SK-N-SH treated with all-trans-retinoic acid at 6 μM for 48 hours (cell line): ENCODE measurements around the gene ERMARD.

Experiments used
- ATAC-seq: fragments of 200-7000 bp; cut with Tn5 transposase; 3 replicates; pipeline ENCODE4 v1.9.1; 2020; ENCODE audit warnings: mild to moderate bottlenecking, moderate library complexity
- ARNTL ChIP-seq: fragments of 450-650 bp; formaldehyde crosslinking; IDR thresholded peaks from 2 replicates; pipeline ENCODE4 v1.5.0; 2020; ENCODE audit warnings: low read depth, mild to moderate bottlenecking, moderate library complexity, borderline replicate concordance
- BACH2 ChIP-seq: fragments of 250-450 bp; sonication (Bioruptor Pico); IDR thresholded peaks from 2 replicates; pipeline ENCODE4 v1.9.0; 2021; ENCODE audit warnings: mild to moderate bottlenecking, borderline replicate concordance
- CSDC2 ChIP-seq: fragments of 250-450 bp; sonication (Bioruptor Pico); IDR thresholded peaks from 2 replicates; pipeline ENCODE4 v1.5.0; 2020; ENCODE audit warnings: mild to moderate bottlenecking, moderate library complexity
- ESRRG ChIP-seq: fragments of 250-450 bp; sonication (Bioruptor Pico); IDR thresholded peaks from 2 replicates; pipeline ENCODE4 v1.6.1; 2021; ENCODE audit warnings: mild to moderate bottlenecking
- GLIS3 ChIP-seq: fragments of 250-450 bp; sonication (Bioruptor Pico); IDR thresholded peaks from 2 replicates; pipeline ENCODE4 v1.5.0; 2020; ENCODE audit warnings: mild to moderate bottlenecking, moderate library complexity
- ISL1 ChIP-seq: fragments of 250-450 bp; sonication (Bioruptor Pico); IDR thresholded peaks from 2 replicates; pipeline ENCODE4 v2.1.2; 2022; ENCODE audit warnings: mild to moderate bottlenecking, moderate library complexity
- OSR1 ChIP-seq: fragments of 250-450 bp; sonication (Bioruptor Pico); IDR thresholded peaks from 2 replicates; pipeline ENCODE4 v1.8.0; 2022; ENCODE audit warnings: moderate library complexity, mild to moderate bottlenecking, inconsistent platforms
- RARB ChIP-seq: fragments of 250-450 bp; sonication (Bioruptor Pico); IDR thresholded peaks from 2 replicates; pipeline ENCODE4 v1.8.0; 2021; ENCODE audit warnings: mild to moderate bottlenecking, moderate library complexity
- SNAI2 ChIP-seq: fragments of 250-450 bp; sonication (Bioruptor Pico); IDR thresholded peaks from 2 replicates; pipeline ENCODE4 v1.5.0; 2020; ENCODE audit warnings: mild to moderate bottlenecking, moderate library complexity
- TCF4 ChIP-seq: fragments of 250-450 bp; sonication (Bioruptor Pico); IDR thresholded peaks from 2 replicates; pipeline ENCODE4 v1.8.0; 2021; ENCODE audit warnings: mild to moderate bottlenecking, moderate library complexity, borderline replicate concordance
- TOX ChIP-seq: fragments of 250-450 bp; sonication (Bioruptor Pico); IDR thresholded peaks from 2 replicates; pipeline ENCODE4 v1.8.0; 2021; ENCODE audit warnings: mild to moderate bottlenecking, moderate library complexity, borderline replicate concordance
- ZC3H10 ChIP-seq: fragments of 250-450 bp; sonication (Bioruptor Pico); IDR thresholded peaks from 2 replicates; pipeline ENCODE4 v1.5.1; 2021; ENCODE audit warnings: mild to moderate bottlenecking, moderate library complexity
- ZFP3 ChIP-seq: fragments of 250-450 bp; sonication (Bioruptor Pico); IDR thresholded peaks from 2 replicates; pipeline ENCODE4 v1.5.0; 2020; ENCODE audit warnings: mild to moderate bottlenecking, moderate library complexity
- ZFP30 ChIP-seq: fragments of 450-650 bp; formaldehyde crosslinking; IDR thresholded peaks from 2 replicates; pipeline ENCODE4 v1.5.0; 2022; ENCODE audit warnings: mild to moderate bottlenecking, moderate library complexity
- ZNF565 ChIP-seq: fragments of 450-650 bp; formaldehyde crosslinking; conservative IDR thresholded peaks from 2 replicates; pipeline ENCODE4 v1.5.0; 2020; ENCODE audit warnings: low read depth, mild to moderate bottlenecking, moderate library complexity
- ZNF70 ChIP-seq: fragments of 450-650 bp; formaldehyde crosslinking; IDR thresholded peaks from 2 replicates; pipeline ENCODE4 v1.5.0; 2020; ENCODE audit warnings: mild to moderate bottlenecking, moderate library complexity
- ZNF8 ChIP-seq: fragments of 450-650 bp; formaldehyde crosslinking; IDR thresholded peaks from 2 replicates; pipeline ENCODE4 v1.5.0; 2020; ENCODE audit warnings: mild to moderate bottlenecking, moderate library complexity
- TF ChIP-seq, protein P1 (sequence below): fragments of 250-450 bp; sonication (Bioruptor Pico); IDR thresholded peaks from 2 replicates; pipeline ENCODE4 v1.5.0; 2020; ENCODE audit warnings: mild to moderate bottlenecking, moderate library complexity
- TF ChIP-seq, protein P2 (sequence below): fragments of 250-450 bp; sonication (Bioruptor Pico); IDR thresholded peaks from 2 replicates; pipeline ENCODE4 v1.8.0; 2020; ENCODE audit warnings: mild to moderate bottlenecking, moderate library complexity, borderline replicate concordance
- TF ChIP-seq, protein P3 (sequence below): fragments of 250-450 bp; sonication (Bioruptor Pico); IDR thresholded peaks from 2 replicates; pipeline ENCODE4 v1.5.1; 2021; ENCODE audit warnings: mild to moderate bottlenecking, moderate library complexity
- TF ChIP-seq, protein P4 (sequence below): fragments of 250-450 bp; sonication (Bioruptor Pico); IDR thresholded peaks from 2 replicates; pipeline ENCODE4 v1.5.1; 2020; ENCODE audit warnings: low read depth, mild to moderate bottlenecking, moderate library complexity

The ERMARD gene

DNA sequence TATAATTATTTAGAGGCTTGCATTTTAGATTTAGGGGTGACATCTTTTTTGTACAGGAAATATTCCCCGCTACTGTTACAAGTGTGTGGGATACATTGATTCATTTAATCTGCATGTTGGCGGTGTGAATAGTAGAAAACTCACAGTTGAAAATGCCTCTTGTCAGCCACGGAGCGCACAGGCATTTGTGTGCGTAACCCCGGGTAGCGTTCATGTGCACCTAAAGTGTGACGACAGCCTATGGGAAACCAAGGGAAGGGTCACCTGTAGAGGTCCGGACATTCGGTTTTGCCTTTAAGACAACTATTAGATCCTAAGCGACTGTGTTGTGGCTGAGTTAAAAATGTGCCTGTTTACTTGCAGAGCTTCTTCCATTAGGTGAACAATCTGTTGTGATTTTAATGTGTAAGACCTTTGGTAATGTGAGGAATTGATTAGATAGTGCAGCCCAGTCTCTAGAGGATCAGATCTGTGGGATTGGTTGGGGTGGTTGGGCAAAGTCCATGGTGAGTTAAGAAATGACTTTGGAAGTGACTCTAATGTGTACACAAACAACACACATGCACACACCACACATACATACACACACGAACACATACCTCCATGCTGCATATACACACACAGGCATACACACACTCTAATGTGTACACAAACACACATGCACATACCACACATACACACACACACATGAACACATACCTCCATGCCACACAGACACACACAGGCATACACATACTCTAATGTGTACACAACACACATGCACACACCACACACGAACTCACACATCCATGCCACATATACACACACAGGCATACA, 15.7 kb downstream of the ERMARD start:
- no peak for ATAC-seq

DNA sequence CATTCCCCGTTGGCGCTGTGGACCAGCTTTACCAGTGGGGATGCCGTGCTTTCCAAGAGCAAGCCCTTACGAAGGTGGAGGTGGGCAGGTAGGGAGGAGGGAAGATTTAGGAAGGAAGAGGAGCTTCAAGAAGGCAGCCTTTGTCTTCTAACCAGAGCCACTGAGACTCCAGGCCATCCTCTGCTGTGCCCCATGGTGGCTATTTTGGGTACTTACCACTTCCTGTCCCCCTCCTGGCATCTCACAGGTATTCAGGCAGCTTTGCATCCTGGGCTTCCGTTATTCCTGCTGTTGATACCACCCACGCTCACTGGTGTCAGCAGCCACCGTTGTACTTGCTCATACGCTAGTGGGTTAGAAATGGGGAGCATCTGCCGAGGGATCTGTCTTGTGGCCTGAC, 22.9 kb downstream of the ERMARD start:
- ATAC-seq = no peak
- TF ChIP-seq SNAI2 (CRISPR knock-in tag) = no peak
- TF ChIP-seq ZFP3 (CRISPR knock-in tag) = no peak
- TF ChIP-seq TOX = no peak
- no peak for TF ChIP-seq OSR1 (CRISPR knock-in tag)
- TF ChIP-seq, protein P1, sequence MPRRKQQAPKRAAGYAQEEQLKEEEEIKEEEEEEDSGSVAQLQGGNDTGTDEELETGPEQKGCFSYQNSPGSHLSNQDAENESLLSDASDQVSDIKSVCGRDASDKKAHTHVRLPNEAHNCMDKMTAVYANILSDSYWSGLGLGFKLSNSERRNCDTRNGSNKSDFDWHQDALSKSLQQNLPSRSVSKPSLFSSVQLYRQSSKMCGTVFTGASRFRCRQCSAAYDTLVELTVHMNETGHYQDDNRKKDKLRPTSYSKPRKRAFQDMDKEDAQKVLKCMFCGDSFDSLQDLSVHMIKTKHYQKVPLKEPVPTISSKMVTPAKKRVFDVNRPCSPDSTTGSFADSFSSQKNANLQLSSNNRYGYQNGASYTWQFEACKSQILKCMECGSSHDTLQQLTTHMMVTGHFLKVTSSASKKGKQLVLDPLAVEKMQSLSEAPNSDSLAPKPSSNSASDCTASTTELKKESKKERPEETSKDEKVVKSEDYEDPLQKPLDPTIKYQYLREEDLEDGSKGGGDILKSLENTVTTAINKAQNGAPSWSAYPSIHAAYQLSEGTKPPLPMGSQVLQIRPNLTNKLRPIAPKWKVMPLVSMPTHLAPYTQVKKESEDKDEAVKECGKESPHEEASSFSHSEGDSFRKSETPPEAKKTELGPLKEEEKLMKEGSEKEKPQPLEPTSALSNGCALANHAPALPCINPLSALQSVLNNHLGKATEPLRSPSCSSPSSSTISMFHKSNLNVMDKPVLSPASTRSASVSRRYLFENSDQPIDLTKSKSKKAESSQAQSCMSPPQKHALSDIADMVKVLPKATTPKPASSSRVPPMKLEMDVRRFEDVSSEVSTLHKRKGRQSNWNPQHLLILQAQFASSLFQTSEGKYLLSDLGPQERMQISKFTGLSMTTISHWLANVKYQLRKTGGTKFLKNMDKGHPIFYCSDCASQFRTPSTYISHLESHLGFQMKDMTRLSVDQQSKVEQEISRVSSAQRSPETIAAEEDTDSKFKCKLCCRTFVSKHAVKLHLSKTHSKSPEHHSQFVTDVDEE (CRISPR knock-in tag) = no peak
- TF ChIP-seq RARB (CRISPR knock-in tag) = no peak
- TF ChIP-seq, protein P2, sequence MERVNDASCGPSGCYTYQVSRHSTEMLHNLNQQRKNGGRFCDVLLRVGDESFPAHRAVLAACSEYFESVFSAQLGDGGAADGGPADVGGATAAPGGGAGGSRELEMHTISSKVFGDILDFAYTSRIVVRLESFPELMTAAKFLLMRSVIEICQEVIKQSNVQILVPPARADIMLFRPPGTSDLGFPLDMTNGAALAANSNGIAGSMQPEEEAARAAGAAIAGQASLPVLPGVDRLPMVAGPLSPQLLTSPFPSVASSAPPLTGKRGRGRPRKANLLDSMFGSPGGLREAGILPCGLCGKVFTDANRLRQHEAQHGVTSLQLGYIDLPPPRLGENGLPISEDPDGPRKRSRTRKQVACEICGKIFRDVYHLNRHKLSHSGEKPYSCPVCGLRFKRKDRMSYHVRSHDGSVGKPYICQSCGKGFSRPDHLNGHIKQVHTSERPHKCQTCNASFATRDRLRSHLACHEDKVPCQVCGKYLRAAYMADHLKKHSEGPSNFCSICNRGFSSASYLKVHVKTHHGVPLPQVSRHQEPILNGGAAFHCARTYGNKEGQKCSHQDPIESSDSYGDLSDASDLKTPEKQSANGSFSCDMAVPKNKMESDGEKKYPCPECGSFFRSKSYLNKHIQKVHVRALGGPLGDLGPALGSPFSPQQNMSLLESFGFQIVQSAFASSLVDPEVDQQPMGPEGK = no peak
- TF ChIP-seq ISL1 (CRISPR knock-in tag) = no peak
- no peak for TF ChIP-seq ZFP30 (CRISPR knock-in tag)
- TF ChIP-seq ZC3H10 (CRISPR knock-in tag) = no peak
- TF ChIP-seq GLIS3 = no peak
- no peak for TF ChIP-seq ZNF70 (CRISPR knock-in tag)
- TF ChIP-seq ZNF8 (CRISPR knock-in tag) = no peak

More for the DNA sequence above, 15.7 kb downstream of the ERMARD start:
- no peak for TF ChIP-seq ISL1 (CRISPR knock-in tag)
- no peak for TF ChIP-seq ZC3H10 (CRISPR knock-in tag)
- no peak for TF ChIP-seq RARB (CRISPR knock-in tag)
- TF ChIP-seq ZFP3 (CRISPR knock-in tag) = no peak
- TF ChIP-seq ESRRG (CRISPR knock-in tag) = no peak
- TF ChIP-seq TCF4 (CRISPR knock-in tag) = no peak
- TF ChIP-seq ZFP30 (CRISPR knock-in tag) = no peak
- TF ChIP-seq, protein P3, sequence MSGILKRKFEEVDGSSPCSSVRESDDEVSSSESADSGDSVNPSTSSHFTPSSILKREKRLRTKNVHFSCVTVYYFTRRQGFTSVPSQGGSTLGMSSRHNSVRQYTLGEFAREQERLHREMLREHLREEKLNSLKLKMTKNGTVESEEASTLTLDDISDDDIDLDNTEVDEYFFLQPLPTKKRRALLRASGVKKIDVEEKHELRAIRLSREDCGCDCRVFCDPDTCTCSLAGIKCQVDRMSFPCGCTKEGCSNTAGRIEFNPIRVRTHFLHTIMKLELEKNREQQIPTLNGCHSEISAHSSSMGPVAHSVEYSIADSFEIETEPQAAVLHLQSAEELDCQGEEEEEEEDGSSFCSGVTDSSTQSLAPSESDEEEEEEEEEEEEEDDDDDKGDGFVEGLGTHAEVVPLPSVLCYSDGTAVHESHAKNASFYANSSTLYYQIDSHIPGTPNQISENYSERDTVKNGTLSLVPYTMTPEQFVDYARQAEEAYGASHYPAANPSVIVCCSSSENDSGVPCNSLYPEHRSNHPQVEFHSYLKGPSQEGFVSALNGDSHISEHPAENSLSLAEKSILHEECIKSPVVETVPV (CRISPR knock-in tag) = no peak
- no peak for TF ChIP-seq TOX

DNA sequence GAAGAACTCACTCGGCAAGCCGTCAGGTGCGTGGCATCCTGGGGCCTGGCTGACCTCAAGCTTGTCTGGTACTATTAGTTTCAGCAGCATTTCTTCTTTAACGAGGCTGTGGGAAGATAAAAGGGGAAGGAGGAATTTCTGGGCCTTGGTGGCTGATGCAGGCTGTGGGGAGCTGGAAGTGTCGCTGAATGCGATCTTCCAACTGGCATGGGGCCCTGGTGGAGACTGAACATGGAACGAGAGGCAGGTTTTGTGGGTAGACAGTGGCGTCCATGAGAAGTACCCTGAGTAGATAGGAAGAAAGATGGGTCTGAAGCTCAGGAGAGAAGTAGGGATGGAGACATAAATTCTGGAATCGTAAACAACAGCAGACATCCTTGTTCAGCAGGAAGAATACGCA, 23.9 kb downstream of the ERMARD start:
- TF ChIP-seq BACH2 (CRISPR knock-in tag) (no peak), TOX (no peak), TCF4 (CRISPR knock-in tag) (no peak), ZFP3 (CRISPR knock-in tag) (no peak), GLIS3 (no peak), ARNTL (CRISPR knock-in tag) (no peak), CSDC2 (CRISPR knock-in tag) (no peak), RARB (CRISPR knock-in tag) (no peak), ZNF565 (CRISPR knock-in tag) (no peak), OSR1 (CRISPR knock-in tag) (no peak)
- TF ChIP-seq, protein P2 = no peak
- TF ChIP-seq, protein P1 (CRISPR knock-in tag) = no peak
- TF ChIP-seq, protein P4, sequence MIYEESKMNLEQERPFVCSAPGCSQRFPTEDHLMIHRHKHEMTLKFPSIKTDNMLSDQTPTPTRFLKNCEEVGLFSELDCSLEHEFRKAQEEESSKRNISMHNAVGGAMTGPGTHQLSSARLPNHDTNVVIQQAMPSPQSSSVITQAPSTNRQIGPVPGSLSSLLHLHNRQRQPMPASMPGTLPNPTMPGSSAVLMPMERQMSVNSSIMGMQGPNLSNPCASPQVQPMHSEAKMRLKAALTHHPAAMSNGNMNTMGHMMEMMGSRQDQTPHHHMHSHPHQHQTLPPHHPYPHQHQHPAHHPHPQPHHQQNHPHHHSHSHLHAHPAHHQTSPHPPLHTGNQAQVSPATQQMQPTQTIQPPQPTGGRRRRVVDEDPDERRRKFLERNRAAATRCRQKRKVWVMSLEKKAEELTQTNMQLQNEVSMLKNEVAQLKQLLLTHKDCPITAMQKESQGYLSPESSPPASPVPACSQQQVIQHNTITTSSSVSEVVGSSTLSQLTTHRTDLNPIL = no peak
- no peak for ATAC-seq
